HG03045 (cell line): ENCODE results near the gene BOD1L1.

Experiments
- ATAC-seq: cut with Tn5 transposase; IDR thresholded peaks from one replicate; pipeline ENCODE4 v1.9.1; 2021; ENCODE audit warnings: mild to moderate bottlenecking, moderate library complexity; ENCODE audit not compliant: unreplicated experiment

The BOD1L1 gene

DNA sequence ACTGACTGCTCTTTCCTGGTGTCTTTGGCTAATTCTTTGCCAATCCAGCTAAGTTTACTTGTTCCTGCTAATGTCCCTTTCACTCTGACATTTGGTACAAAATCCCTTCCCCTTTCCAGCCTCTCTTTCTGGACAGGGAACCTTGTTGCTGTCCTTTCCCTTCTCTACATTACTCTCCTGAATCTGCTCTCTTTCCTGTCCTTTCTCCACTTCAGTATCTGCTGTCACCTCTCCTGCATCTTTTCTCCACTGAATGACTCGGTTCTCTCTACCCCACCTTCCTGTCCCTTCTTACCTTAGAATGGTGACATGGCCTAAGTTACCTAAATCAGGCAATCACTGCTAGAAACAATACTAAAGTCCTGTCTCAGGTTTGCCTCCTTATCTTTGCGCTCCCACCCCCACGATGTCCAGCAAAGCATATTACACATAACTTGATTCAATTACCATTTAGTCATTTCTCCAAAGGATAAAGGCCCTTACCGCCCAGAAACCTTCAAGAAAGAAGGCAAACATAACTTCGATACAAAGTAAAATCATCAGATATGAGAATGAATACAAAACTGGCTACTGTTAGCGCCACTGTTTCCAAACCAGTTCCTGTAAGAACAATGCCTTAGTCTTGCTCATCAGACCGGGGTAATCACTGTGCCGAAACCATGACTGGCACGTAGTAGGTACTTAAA is 890 bp downstream of the BOD1L1 start:
- ATAC-seq: no peak

GRCh38 chr4:13618212-13618806 is 9.2 kb downstream of the BOD1L1 start:
- no peak for ATAC-seq

- no peak for ATAC-seq
These were observed 9.7 kb downstream of the BOD1L1 start for GRCh38 chr4:13617801-13618200.

GRCh38 chr4:13616597-13616996 is 10.9 kb downstream of the BOD1L1 start:
- no peak for ATAC-seq

DNA sequence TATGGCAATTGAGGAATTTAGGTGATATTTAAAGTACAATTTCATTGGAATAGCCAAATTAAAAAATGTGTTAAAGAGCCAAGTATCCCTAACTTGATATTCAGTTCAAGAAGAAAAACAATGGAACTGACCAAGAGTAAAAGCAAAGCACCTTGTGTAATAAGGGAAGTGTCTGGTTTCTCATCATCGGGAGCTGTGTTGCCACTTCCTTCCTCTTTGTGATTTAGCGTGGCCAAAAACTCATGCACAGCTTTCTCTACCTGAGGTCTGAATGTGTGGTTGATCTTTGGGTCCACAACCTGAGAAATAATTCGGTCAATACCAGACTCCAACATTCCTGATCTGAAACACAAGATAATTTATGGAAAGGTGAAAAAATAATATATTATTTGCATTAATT is 12.4 kb downstream of the BOD1L1 start:
- no peak for ATAC-seq

- ATAC-seq: no peak
These were observed 15.0 kb downstream of the BOD1L1 start for GRCh38 chr4:13612569-13612968.

- ATAC-seq: peak; percentile 99
These were observed 16.2 kb downstream of the BOD1L1 start for GRCh38 chr4:13611283-13611842.

GRCh38 chr4:13605330-13605729 is 22.2 kb downstream of the BOD1L1 start:
- no peak for ATAC-seq

DNA sequence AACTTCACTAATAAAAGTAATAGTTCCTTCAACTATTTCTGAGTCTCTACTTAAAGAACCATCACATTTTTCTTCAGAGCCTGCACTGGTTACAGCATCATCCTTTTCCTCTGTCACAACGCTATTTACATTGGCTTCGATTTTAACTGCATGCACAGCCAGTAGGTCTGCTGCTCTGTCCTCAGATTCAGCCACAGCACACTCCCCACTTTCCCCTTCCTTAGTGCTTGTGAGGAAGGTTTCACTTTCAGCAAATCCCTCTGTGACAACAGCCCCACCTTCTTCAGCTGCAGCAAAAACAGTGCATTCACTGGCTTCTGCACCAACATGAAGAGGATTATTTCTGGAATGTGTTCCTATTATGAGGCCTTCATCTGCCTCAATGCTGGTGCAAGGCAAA is 25.7 kb downstream of the BOD1L1 start:
- no peak for ATAC-seq

- no peak for ATAC-seq
These were observed 26.5 kb downstream of the BOD1L1 start for GRCh38 chr4:13601048-13601447.

- ATAC-seq: no peak
These were observed 28.4 kb downstream of the BOD1L1 start for GRCh38 chr4:13599159-13599558.

GRCh38 chr4:13597604-13598003 is 29.9 kb downstream of the BOD1L1 start:
- no peak for ATAC-seq

DNA sequence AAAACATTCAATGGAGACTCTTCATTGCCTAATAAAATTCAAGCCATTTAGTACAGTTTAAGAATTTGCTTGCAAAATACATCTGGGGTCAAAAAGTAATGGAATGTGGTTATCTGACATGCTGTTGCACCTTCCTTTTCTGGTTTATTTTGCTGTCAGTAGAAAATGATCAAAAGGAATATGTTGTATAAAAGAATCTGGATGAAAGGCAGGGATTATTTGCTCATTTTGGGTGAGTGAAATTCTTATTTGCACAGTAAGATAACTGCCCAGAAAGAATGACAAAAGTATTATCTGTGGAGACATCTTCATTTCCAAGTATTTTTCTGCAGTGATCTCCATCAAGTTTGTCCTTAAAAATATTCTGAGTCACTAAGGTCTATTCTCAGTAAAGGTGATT is 30.4 kb downstream of the BOD1L1 start:
- no peak for ATAC-seq

DNA sequence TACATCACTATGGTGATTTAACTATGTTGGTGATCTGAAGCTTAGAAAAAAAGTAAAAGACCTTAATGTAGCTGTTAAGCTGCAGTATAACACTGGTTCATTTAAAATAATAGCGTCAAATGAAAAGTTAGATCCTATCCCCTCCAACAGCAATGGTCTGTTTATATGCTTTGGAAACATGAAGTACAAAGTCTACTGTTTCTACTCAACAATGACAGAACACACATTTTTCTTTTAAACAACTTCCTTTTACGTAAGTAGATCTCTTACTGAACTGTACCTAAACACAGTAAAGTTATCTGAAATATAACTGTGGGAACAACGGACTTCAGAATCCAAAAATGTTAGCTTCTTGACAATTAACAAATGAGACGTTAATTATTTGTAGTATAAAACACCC is 35.3 kb downstream of the BOD1L1 start:
- ATAC-seq: no peak

DNA sequence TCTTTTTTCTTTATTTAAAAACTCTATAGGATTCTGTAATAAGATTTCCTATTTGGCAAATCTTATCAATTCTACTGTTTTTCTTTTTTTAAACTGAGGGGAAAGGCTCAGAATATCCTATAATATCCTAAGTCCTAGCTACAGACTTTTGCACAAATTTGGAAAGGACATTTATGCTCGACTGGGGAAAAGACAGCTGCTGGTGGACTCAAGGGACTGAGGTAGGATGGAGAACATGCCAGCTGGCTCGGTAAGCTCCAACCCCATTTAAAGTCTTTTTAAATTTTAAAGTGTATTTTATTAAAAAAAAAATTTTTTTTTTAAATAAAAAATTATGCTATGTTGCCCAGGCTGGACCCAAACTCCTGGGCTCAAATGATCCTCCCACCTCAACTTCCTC is 36.8 kb downstream of the BOD1L1 start:
- no peak for ATAC-seq

- no peak for ATAC-seq
These were observed 38.6 kb downstream of the BOD1L1 start for GRCh38 chr4:13588954-13589353.

- ATAC-seq: no peak
These were observed 43.0 kb downstream of the BOD1L1 start for GRCh38 chr4:13584481-13584880.

- no peak for ATAC-seq
These were observed 47.5 kb downstream of the BOD1L1 start for GRCh38 chr4:13580036-13580435.

GRCh38 chr4:13577660-13578059 is 49.9 kb downstream of the BOD1L1 start:
- ATAC-seq: no peak

- ATAC-seq: no peak
These were observed 56.6 kb downstream of the BOD1L1 start for GRCh38 chr4:13570916-13571315.

DNA sequence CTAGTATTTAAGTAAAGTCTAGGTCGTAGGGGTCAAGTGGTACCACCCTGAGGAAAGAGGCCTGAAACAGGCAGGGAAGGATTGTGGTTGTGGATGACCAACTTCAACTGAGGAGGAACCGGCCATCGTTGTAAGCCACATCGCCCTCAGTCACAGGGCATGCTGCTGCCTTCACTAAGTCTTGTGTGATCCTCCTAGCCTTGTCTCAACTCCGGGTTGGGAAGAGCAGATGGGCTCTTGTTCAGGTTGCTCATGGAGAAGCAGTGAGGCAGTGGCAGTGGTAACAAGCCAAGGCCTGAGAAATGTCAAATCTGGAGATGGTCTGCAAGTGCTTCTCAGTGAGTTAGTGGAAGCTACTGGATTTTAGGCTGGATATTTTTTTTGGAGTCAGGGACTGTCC is 60.4 kb downstream of the BOD1L1 start:
- ATAC-seq: no peak

GRCh38 chr4:13562876-13563275 is 64.6 kb downstream of the BOD1L1 start:
- no peak for ATAC-seq

GRCh38 chr4:13561673-13562072 is 65.9 kb downstream of the BOD1L1 start:
- ATAC-seq: no peak
